ENCODE results near the gene RAB15.
"Not testable (repeated sequence)": the region's sequence is repeated elsewhere in the genome, so short reads cannot be mapped to it uniquely, and the experiment has no call there.

The RAB15 gene

GRCh38 chr14:64937821-64938193 is 34.3 kb downstream of the RAB15 start:
- no peak for DNase-seq (ENCODE audit: low spot score)

GRCh38 chr14:64937171-64937820 is 34.8 kb downstream of the RAB15 start:
- DNase-seq (ENCODE audit: low spot score): no peak

GRCh38 chr14:64935508-64935907 is 36.6 kb downstream of the RAB15 start:
- no peak for DNase-seq (ENCODE audit: low spot score)

GRCh38 chr14:64934338-64934929 is 37.7 kb downstream of the RAB15 start:
- no peak for DNase-seq (ENCODE audit: low spot score)

- no peak for DNase-seq (ENCODE audit: low spot score)
Observed at GRCh38 chr14:64932231-64932630, 39.9 kb downstream of the RAB15 start.

- DNase-seq (ENCODE audit: low spot score): no peak
Observed at GRCh38 chr14:64931123-64931522, 41.0 kb downstream of the RAB15 start.

- no peak for DNase-seq (ENCODE audit: low spot score)
Observed at GRCh38 chr14:64930085-64930843, 41.9 kb downstream of the RAB15 start.

GRCh38 chr14:64929014-64929359 is 43.1 kb downstream of the RAB15 start:
- no peak for DNase-seq (ENCODE audit: low spot score)

- DNase-seq (ENCODE audit: low spot score): no peak
Observed at GRCh38 chr14:64928239-64929013, 43.7 kb downstream of the RAB15 start.

- DNase-seq (ENCODE audit: low spot score): no peak
Observed at GRCh38 chr14:64927031-64927430, 45.1 kb downstream of the RAB15 start.

GRCh38 chr14:64926398-64926995 is 45.6 kb downstream of the RAB15 start:
- DNase-seq (ENCODE audit: low spot score): no peak

GRCh38 chr14:64923015-64923414 is 49.1 kb downstream of the RAB15 start:
- DNase-seq (ENCODE audit: low spot score): no peak

GRCh38 chr14:64920465-64920864 is 51.7 kb downstream of the RAB15 start:
- no peak for DNase-seq (ENCODE audit: low spot score)

GRCh38 chr14:64919618-64920017 is 52.5 kb downstream of the RAB15 start:
- DNase-seq (ENCODE audit: low spot score): no peak

- DNase-seq (ENCODE audit: low spot score): no peak
Observed at GRCh38 chr14:64919215-64919614, 52.9 kb downstream of the RAB15 start.

GRCh38 chr14:64918216-64918615 is 53.9 kb downstream of the RAB15 start:
- no peak for DNase-seq (ENCODE audit: low spot score)

GRCh38 chr14:64915797-64916196 is 56.3 kb downstream of the RAB15 start:
- no peak for DNase-seq (ENCODE audit: low spot score)

- DNase-seq (ENCODE audit: low spot score): no peak
Observed at GRCh38 chr14:64915029-64915424, 57.1 kb downstream of the RAB15 start.

GRCh38 chr14:64914237-64915028 is 57.7 kb downstream of the RAB15 start, which contains the start of gene CHURC1:
Gene CHURC1, plus strand, starts transcription at chr14:64914455. Its CDS starts 41 bp downstream, at chr14:64914496.
- peak; percentile 98 for DNase-seq (ENCODE audit: low spot score)

- DNase-seq (ENCODE audit: low spot score): not testable (repeated sequence)
Observed at GRCh38 chr14:64913477-64913876, 58.7 kb downstream of the RAB15 start.

GRCh38 chr14:64912261-64912660 is 59.9 kb downstream of the RAB15 start:
- no peak for DNase-seq (ENCODE audit: low spot score)
